Measurements from ENCODE around the gene R3HCC1L. TPM values are rescaled to one million over a fixed set of nuclear protein-coding genes. Genes with fewer than 3 reads are reported as not detected.
"Not testable (repeated sequence)": the region's sequence is repeated elsewhere in the genome, so short reads cannot be mapped to it uniquely, and the experiment has no call there.

R3HCC1L gene
- total RNA-seq, 2 donors from 2014 or later: 23.0 to 28.9 TPM

GRCh38 chr10:98170249-98171117, 36.0 kb downstream of the R3HCC1L start:
- DNase-seq (ENCODE audit: low spot score): no peak
- no peaks in the 10 kb centered on the region for H3K27me3 Mint-ChIP-seq
- no peaks in the 10 kb centered on the region for H3K9me3 Mint-ChIP-seq
- peak in 1 of 2 donors; percentile 62 for ATAC-seq
- peak overlapping the region in 1 of 2 donors; percentile 46 for H3K27ac Mint-ChIP-seq
- peaks cover 11% of the 10 kb centered on the region for H3K36me3 Mint-ChIP-seq
- H3K4me1 Mint-ChIP-seq (ENCODE audit: low read depth in 2 of 2): peaks cover 49 to 55% of the 10 kb centered on the region in 2 donors
- no peak overlapping the region for H3K4me3 Mint-ChIP-seq

GRCh38 chr10:98172073-98172472, 37.6 kb downstream of the R3HCC1L start:
- H3K4me1 Mint-ChIP-seq (ENCODE audit: low read depth in 2 of 2): peaks cover 51 to 55% of the 10 kb centered on the region in 2 donors
- no peaks in the 10 kb centered on the region for H3K27me3 Mint-ChIP-seq

GRCh38 chr10:98172495-98172894, 38.0 kb downstream of the R3HCC1L start:
- ATAC-seq (peak; percentile 62 to 67), DNase-seq (ENCODE audit: low spot score) (no peak)
- Mint-ChIP-seq H3K27me3 (no peaks in the 10 kb centered on the region), H3K4me3 (no peak overlapping the region), H3K27ac (no peak overlapping the region), H3K36me3 (peaks cover 5% of the 10 kb centered on the region), H3K4me1 (ENCODE audit: low read depth in 2 of 2) (peaks cover 54 to 55% of the 10 kb centered on the region in 2 donors), H3K9me3 (no peaks in the 10 kb centered on the region)

More at GRCh38 chr10:98172073-98172472, 37.6 kb downstream of the R3HCC1L start:
- peak overlapping the region in 1 of 2 donors; percentile 34 for H3K27ac Mint-ChIP-seq
- H3K4me3 Mint-ChIP-seq: no peak overlapping the region
- peaks cover 5% of the 10 kb centered on the region for H3K36me3 Mint-ChIP-seq
- DNase-seq (ENCODE audit: low spot score) (no peak), ATAC-seq (peak in 1 of 2 donors; percentile 32)
- no peaks in the 10 kb centered on the region for H3K9me3 Mint-ChIP-seq

GRCh38 chr10:98173260-98173659, 38.8 kb downstream of the R3HCC1L start:
- no peak overlapping the region for H3K4me3 Mint-ChIP-seq
- ATAC-seq: no peak
- H3K9me3 Mint-ChIP-seq: no peaks in the 10 kb centered on the region
- H3K4me1 Mint-ChIP-seq (ENCODE audit: low read depth in 2 of 2): peaks cover 47 to 53% of the 10 kb centered on the region in 2 donors
- no peak for DNase-seq (ENCODE audit: low spot score)
- no peaks in the 10 kb centered on the region for H3K27me3 Mint-ChIP-seq
- peaks cover 5% of the 10 kb centered on the region for H3K36me3 Mint-ChIP-seq
- no peak overlapping the region for H3K27ac Mint-ChIP-seq

- not testable (repeated sequence) for DNase-seq (ENCODE audit: low spot score); H3K9me3 Mint-ChIP-seq; H3K4me3 Mint-ChIP-seq; H3K27ac Mint-ChIP-seq; ATAC-seq; H3K27me3 Mint-ChIP-seq
- Mint-ChIP-seq H3K4me1 (ENCODE audit: low read depth in 2 of 2) (peaks cover 58 to 61% of the 10 kb centered on the region in 2 donors), H3K36me3 (peaks cover 41% of the 10 kb centered on the region)
Measured at GRCh38 chr10:98182351-98182915, 48.0 kb downstream of the R3HCC1L start.

- no peak for DNase-seq (ENCODE audit: low spot score)
- peaks cover 26 to 34% of the 10 kb centered on the region in 2 donors for H3K4me1 Mint-ChIP-seq (ENCODE audit: low read depth in 2 of 2)
- peaks cover 26% of the 10 kb centered on the region for H3K36me3 Mint-ChIP-seq
- no peak overlapping the region for H3K4me3 Mint-ChIP-seq
- no peak overlapping the region for H3K27ac Mint-ChIP-seq
- H3K9me3 Mint-ChIP-seq: no peaks in the 10 kb centered on the region
- no peaks in the 10 kb centered on the region for H3K27me3 Mint-ChIP-seq
- no peak for ATAC-seq
Measured at GRCh38 chr10:98186681-98187080, 52.2 kb downstream of the R3HCC1L start.

GRCh38 chr10:98190773-98191172, 56.3 kb downstream of the R3HCC1L start:
- H3K27me3 Mint-ChIP-seq; DNase-seq (ENCODE audit: low spot score); ATAC-seq; H3K4me3 Mint-ChIP-seq; H3K27ac Mint-ChIP-seq; H3K9me3 Mint-ChIP-seq: not testable (repeated sequence)
- peaks cover 16% of the 10 kb centered on the region for H3K36me3 Mint-ChIP-seq
- H3K4me1 Mint-ChIP-seq (ENCODE audit: low read depth in 2 of 2): peaks cover 7 to 14% of the 10 kb centered on the region in 2 donors

GRCh38 chr10:98193037-98193436, 58.6 kb downstream of the R3HCC1L start:
- no peak for ATAC-seq

GRCh38 chr10:98194633-98195032, 60.2 kb downstream of the R3HCC1L start:
- H3K9me3 Mint-ChIP-seq: no peaks in the 10 kb centered on the region
- H3K4me1 Mint-ChIP-seq (ENCODE audit: low read depth in 2 of 2): peaks cover 19 to 20% of the 10 kb centered on the region in 2 donors
- H3K36me3 Mint-ChIP-seq: peaks cover 8% of the 10 kb centered on the region
- H3K27ac Mint-ChIP-seq: no peak overlapping the region
- ATAC-seq (no peak), DNase-seq (ENCODE audit: low spot score) (no peak)
- no peak overlapping the region for H3K4me3 Mint-ChIP-seq
- H3K27me3 Mint-ChIP-seq: no peaks in the 10 kb centered on the region

More at GRCh38 chr10:98193037-98193436, 58.6 kb downstream of the R3HCC1L start:
- no peaks in the 10 kb centered on the region for H3K27me3 Mint-ChIP-seq
- no peak for DNase-seq (ENCODE audit: low spot score)
- no peak overlapping the region for H3K27ac Mint-ChIP-seq
- H3K9me3 Mint-ChIP-seq: no peaks in the 10 kb centered on the region
- H3K36me3 Mint-ChIP-seq: peaks cover 8% of the 10 kb centered on the region
- H3K4me3 Mint-ChIP-seq: no peak overlapping the region
- peaks cover 19 to 20% of the 10 kb centered on the region in 2 donors for H3K4me1 Mint-ChIP-seq (ENCODE audit: low read depth in 2 of 2)

- ATAC-seq: no peak
- Mint-ChIP-seq H3K27me3 (no peaks in the 10 kb centered on the region), H3K36me3 (peaks cover 8% of the 10 kb centered on the region), H3K9me3 (no peaks in the 10 kb centered on the region), H3K4me1 (ENCODE audit: low read depth in 2 of 2) (peaks cover 19 to 20% of the 10 kb centered on the region in 2 donors), H3K27ac (no peak overlapping the region), H3K4me3 (no peak overlapping the region)
- no peak for DNase-seq (ENCODE audit: low spot score)
Measured at GRCh38 chr10:98195120-98195519, 60.7 kb downstream of the R3HCC1L start.

GRCh38 chr10:98196985-98197384, 62.5 kb downstream of the R3HCC1L start:
- H3K9me3 Mint-ChIP-seq: no peaks in the 10 kb centered on the region
- no peaks in the 10 kb centered on the region for H3K27me3 Mint-ChIP-seq
- peaks cover 4% of the 10 kb centered on the region for H3K36me3 Mint-ChIP-seq
- no peak overlapping the region for H3K4me3 Mint-ChIP-seq
- DNase-seq (ENCODE audit: low spot score): no peak
- peaks cover 19 to 20% of the 10 kb centered on the region in 2 donors for H3K4me1 Mint-ChIP-seq (ENCODE audit: low read depth in 2 of 2)
- ATAC-seq: no peak
- H3K27ac Mint-ChIP-seq: no peak overlapping the region

GRCh38 chr10:98201760-98202159, 67.3 kb downstream of the R3HCC1L start:
- Mint-ChIP-seq H3K27me3 (no peaks in the 10 kb centered on the region), H3K27ac (no peak overlapping the region), H3K9me3 (no peaks in the 10 kb centered on the region), H3K4me3 (no peak overlapping the region), H3K4me1 (ENCODE audit: low read depth in 2 of 2) (peaks cover 14 to 17% of the 10 kb centered on the region in 2 donors), H3K36me3 (no peaks in the 10 kb centered on the region)
- DNase-seq (ENCODE audit: low spot score): no peak
- ATAC-seq: no peak

GRCh38 chr10:98202378-98202777, 67.9 kb downstream of the R3HCC1L start:
- no peaks in the 10 kb centered on the region for H3K36me3 Mint-ChIP-seq
- H3K27me3 Mint-ChIP-seq: no peaks in the 10 kb centered on the region
- no peaks in the 10 kb centered on the region for H3K9me3 Mint-ChIP-seq
- ATAC-seq (no peak), DNase-seq (ENCODE audit: low spot score) (no peak)
- H3K27ac Mint-ChIP-seq: no peak overlapping the region
- no peak overlapping the region for H3K4me3 Mint-ChIP-seq
- peaks cover 12 to 15% of the 10 kb centered on the region in 2 donors for H3K4me1 Mint-ChIP-seq (ENCODE audit: low read depth in 2 of 2)

GRCh38 chr10:98205351-98205750, 70.9 kb downstream of the R3HCC1L start:
- H3K36me3 Mint-ChIP-seq: peaks cover 19% of the 10 kb centered on the region
- no peaks in the 10 kb centered on the region for H3K9me3 Mint-ChIP-seq
- H3K4me3 Mint-ChIP-seq: no peak overlapping the region
- ATAC-seq: no peak
- no peak overlapping the region for H3K27ac Mint-ChIP-seq
- no peaks in the 10 kb centered on the region for H3K27me3 Mint-ChIP-seq
- H3K4me1 Mint-ChIP-seq (ENCODE audit: low read depth in 2 of 2): peaks cover 15 to 18% of the 10 kb centered on the region in 2 donors
- DNase-seq (ENCODE audit: low spot score): no peak
